ENCODE measurements around the gene TMEM101. TPM values are rescaled to one million over a fixed set of nuclear protein-coding genes. Genes with fewer than 3 reads are reported as not detected.

TMEM101 gene
- total and polyA plus RNA-seq, 2 of the 13 experiments (the other 11 are each of a cell fraction or from before 2014, with no cell fraction given): 72.0 to 100 TPM

- TF ChIP-seq, protein P1, sequence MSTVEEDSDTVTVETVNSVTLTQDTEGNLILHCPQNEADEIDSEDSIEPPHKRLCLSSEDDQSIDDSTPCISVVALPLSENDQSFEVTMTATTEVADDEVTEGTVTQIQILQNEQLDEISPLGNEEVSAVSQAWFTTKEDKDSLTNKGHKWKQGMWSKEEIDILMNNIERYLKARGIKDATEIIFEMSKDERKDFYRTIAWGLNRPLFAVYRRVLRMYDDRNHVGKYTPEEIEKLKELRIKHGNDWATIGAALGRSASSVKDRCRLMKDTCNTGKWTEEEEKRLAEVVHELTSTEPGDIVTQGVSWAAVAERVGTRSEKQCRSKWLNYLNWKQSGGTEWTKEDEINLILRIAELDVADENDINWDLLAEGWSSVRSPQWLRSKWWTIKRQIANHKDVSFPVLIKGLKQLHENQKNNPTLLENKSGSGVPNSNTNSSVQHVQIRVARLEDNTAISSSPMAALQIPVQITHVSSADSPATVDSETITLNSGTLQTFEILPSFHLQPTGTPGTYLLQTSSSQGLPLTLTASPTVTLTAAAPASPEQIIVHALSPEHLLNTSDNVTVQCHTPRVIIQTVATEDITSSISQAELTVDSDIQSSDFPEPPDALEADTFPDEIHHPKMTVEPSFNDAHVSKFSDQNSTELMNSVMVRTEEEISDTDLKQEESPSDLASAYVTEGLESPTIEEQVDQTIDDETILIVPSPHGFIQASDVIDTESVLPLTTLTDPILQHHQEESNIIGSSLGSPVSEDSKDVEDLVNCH (CRISPR knock-in tag; IDR thresholded peaks at IDR 0.05): 0 out of 2 replicates have a peak, but pooled peaks have one; percentile 34
- TF ChIP-seq GFI1 (CRISPR knock-in tag; IDR thresholded peaks at IDR 0.05; ENCODE audit: borderline replicate concordance) (peak; percentile 95), HIVEP1 (CRISPR knock-in tag; IDR thresholded peaks at IDR 0.05) (peak; percentile 95), KDM3A (CRISPR knock-in tag; IDR thresholded peaks at IDR 0.05; ENCODE audit: low read depth) (peak; percentile 88), ZNF138 (CRISPR knock-in tag; IDR thresholded peaks at IDR 0.05; ENCODE audit: low read depth) (no peak), ZMYM2 (CRISPR knock-in tag; IDR thresholded peaks at IDR 0.05) (peak; percentile 93), ZNF414 (CRISPR knock-in tag; IDR thresholded peaks at IDR 0.05) (peak; percentile 90), ZNF672 (CRISPR knock-in tag; IDR thresholded peaks at IDR 0.05) (no peak), AKNA (CRISPR knock-in tag; IDR thresholded peaks at IDR 0.05; ENCODE audit: borderline replicate concordance) (0 out of 2 replicates have a peak, but pooled peaks have one; percentile 74), TOE1 (CRISPR knock-in tag; IDR thresholded peaks at IDR 0.05) (no peak), ZBTB42 (CRISPR knock-in tag; IDR thresholded peaks at IDR 0.05) (peak; percentile 91), ZNF367 (CRISPR knock-in tag; IDR thresholded peaks at IDR 0.05; ENCODE audit: borderline replicate concordance) (0 out of 2 replicates have a peak, but pooled peaks have one; percentile 33), ADNP (CRISPR knock-in tag; IDR thresholded peaks at IDR 0.05) (no peak), HCFC1 (IDR thresholded peaks at IDR 0.05; ENCODE audit: low read depth, low read length) (no peak), ETV6 (CRISPR knock-in tag; conservative IDR thresholded peaks at IDR 0.05) (peak; percentile 61; the same call in 1 of the 2 replicates), ATF7 (IDR thresholded peaks at IDR 0.05) (no peak), ATF7 (CRISPR knock-in tag; IDR thresholded peaks at IDR 0.05) (peak; percentile 68; the same call in 1 of the 2 replicates), CEBPB (IDR thresholded peaks at IDR 0.05; ENCODE audit: borderline replicate concordance, low read depth, low read length) (no peak)
- TF ChIP-seq, protein P2, sequence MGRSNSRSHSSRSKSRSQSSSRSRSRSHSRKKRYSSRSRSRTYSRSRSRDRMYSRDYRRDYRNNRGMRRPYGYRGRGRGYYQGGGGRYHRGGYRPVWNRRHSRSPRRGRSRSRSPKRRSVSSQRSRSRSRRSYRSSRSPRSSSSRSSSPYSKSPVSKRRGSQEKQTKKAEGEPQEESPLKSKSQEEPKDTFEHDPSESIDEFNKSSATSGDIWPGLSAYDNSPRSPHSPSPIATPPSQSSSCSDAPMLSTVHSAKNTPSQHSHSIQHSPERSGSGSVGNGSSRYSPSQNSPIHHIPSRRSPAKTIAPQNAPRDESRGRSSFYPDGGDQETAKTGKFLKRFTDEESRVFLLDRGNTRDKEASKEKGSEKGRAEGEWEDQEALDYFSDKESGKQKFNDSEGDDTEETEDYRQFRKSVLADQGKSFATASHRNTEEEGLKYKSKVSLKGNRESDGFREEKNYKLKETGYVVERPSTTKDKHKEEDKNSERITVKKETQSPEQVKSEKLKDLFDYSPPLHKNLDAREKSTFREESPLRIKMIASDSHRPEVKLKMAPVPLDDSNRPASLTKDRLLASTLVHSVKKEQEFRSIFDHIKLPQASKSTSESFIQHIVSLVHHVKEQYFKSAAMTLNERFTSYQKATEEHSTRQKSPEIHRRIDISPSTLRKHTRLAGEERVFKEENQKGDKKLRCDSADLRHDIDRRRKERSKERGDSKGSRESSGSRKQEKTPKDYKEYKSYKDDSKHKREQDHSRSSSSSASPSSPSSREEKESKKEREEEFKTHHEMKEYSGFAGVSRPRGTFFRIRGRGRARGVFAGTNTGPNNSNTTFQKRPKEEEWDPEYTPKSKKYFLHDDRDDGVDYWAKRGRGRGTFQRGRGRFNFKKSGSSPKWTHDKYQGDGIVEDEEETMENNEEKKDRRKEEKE (IDR thresholded peaks at IDR 0.05): no peak
Observed at GRCh38 chr17:43983515-43984411, 31.0 kb downstream of the TMEM101 start (continued).

Measured in HepG2 (cell line).